Astrocyte of the cerebellum (primary cell): ENCODE measurements around the gene STK4.

ENCODE experiments used
- DNase-seq: peaks from one replicate; pipeline ENCODE4 v3.0.0-alpha.2; 2011; ENCODE audit warnings: low read depth
- H3K4me3 ChIP-seq: 2 replicates; pipeline ENCODE4 v1.5.1; 2011; ENCODE audit warnings: mild to moderate bottlenecking, low read depth, low read length, moderate library complexity
- CTCF ChIP-seq: IDR thresholded peaks from 2 replicates; pipeline ENCODE4 v1.5.1; 2012; ENCODE audit warnings: low read length, low read depth, moderate library complexity, mild to moderate bottlenecking; ENCODE audit errors: missing control alignments
- in situ Hi-C: cut with HindIII; loops from 2 replicates; pipeline ENCODE4 v1.10.0; 2017; ENCODE audit warnings: low sequenced_read_pairs

The STK4 gene

GRCh38 chr20:45067558-45067957, 101.2 kb downstream of the STK4 start:
- no peak for TF ChIP-seq CTCF
- H3K4me3 ChIP-seq: no peak overlapping the region
- DNase-seq: no peak
- in situ Hi-C loops: no loop called here

GRCh38 chr20:45069261-45069660, 102.9 kb downstream of the STK4 start:
- DNase-seq: no peak
- in situ Hi-C loops: no loop called here

GRCh38 chr20:45070932-45071632, 104.8 kb downstream of the STK4 start:
- no peak for TF ChIP-seq CTCF
- no peak overlapping the region for H3K4me3 ChIP-seq
- no peak for DNase-seq
- in situ Hi-C loops: no loop called here

More at GRCh38 chr20:45069261-45069660, 102.9 kb downstream of the STK4 start:
- no peak for TF ChIP-seq CTCF
- H3K4me3 ChIP-seq: no peak overlapping the region

- H3K4me3 ChIP-seq: no peak overlapping the region
- no peak for DNase-seq
- no peak for TF ChIP-seq CTCF
- in situ Hi-C loops: no loop called here
These were observed 105.8 kb downstream of the STK4 start for GRCh38 chr20:45072066-45072465.

GRCh38 chr20:45073221-45073620, 106.9 kb downstream of the STK4 start:
- H3K4me3 ChIP-seq: no peak overlapping the region
- in situ Hi-C loops: no loop called here
- TF ChIP-seq CTCF: no peak
- no peak for DNase-seq

- in situ Hi-C loops: no loop called here
- H3K4me3 ChIP-seq: no peak overlapping the region
- TF ChIP-seq CTCF: no peak
- DNase-seq: no peak
These were observed 111.2 kb downstream of the STK4 start for GRCh38 chr20:45077559-45077958.
